HG03108 (cell line): Measurements from ENCODE around the gene DGKH.
"Not testable (repeated sequence)": the region's sequence is repeated elsewhere in the genome, so short reads cannot be mapped to it uniquely, and the experiment has no call there.

Source experiments
- ATAC-seq: cut with Tn5 transposase; IDR thresholded peaks from one replicate; pipeline ENCODE4 v1.9.1; 2021; ENCODE audit warnings: moderate library complexity; ENCODE audit not compliant: unreplicated experiment

The DGKH gene

GRCh38 chr13:42153199-42154113, 105.0 kb downstream of the DGKH start:
- ATAC-seq: no peak

- ATAC-seq: no peak
Measured at GRCh38 chr13:42155251-42155650, 106.8 kb downstream of the DGKH start.

GRCh38 chr13:42163338-42163737, 114.9 kb downstream of the DGKH start:
- ATAC-seq: not testable (repeated sequence)

GRCh38 chr13:42163910-42164309, 115.5 kb downstream of the DGKH start:
- not testable (repeated sequence) for ATAC-seq

- ATAC-seq: no peak
Measured at GRCh38 chr13:42164557-42165125, 116.2 kb downstream of the DGKH start.

- ATAC-seq: no peak
Measured at GRCh38 chr13:42168496-42168895, 120.0 kb downstream of the DGKH start.

GRCh38 chr13:42170029-42170428, 121.6 kb downstream of the DGKH start:
- ATAC-seq: no peak

- ATAC-seq: no peak
Measured at GRCh38 chr13:42173789-42174343, 125.4 kb downstream of the DGKH start.

GRCh38 chr13:42174344-42175162, 126.1 kb downstream of the DGKH start:
- no peak for ATAC-seq

GRCh38 chr13:42176294-42176693, 127.8 kb downstream of the DGKH start:
- no peak for ATAC-seq

GRCh38 chr13:42177189-42177588, 128.7 kb downstream of the DGKH start:
- no peak for ATAC-seq

- no peak for ATAC-seq
Measured at GRCh38 chr13:42181381-42181953, 133.0 kb downstream of the DGKH start.

GRCh38 chr13:42189061-42189460, 140.6 kb downstream of the DGKH start:
- ATAC-seq: no peak

- no peak for ATAC-seq
Measured at GRCh38 chr13:42190529-42190928, 142.1 kb downstream of the DGKH start.

GRCh38 chr13:42211704-42212464, 163.4 kb downstream of the DGKH start:
- no peak for ATAC-seq

GRCh38 chr13:42214446-42214845, 166.0 kb downstream of the DGKH start:
- ATAC-seq: no peak

GRCh38 chr13:42215578-42216421, 167.4 kb downstream of the DGKH start:
- ATAC-seq: no peak

GRCh38 chr13:42216422-42216735, 167.9 kb downstream of the DGKH start:
- ATAC-seq: no peak

GRCh38 chr13:42218576-42218975, 170.1 kb downstream of the DGKH start:
- ATAC-seq: no peak
